Thyroid gland (tissue), 4 donors: ENCODE measurements around the gene HSPB8. TPM values are rescaled to one million over a fixed set of nuclear protein-coding genes. Genes with fewer than 3 reads are reported as not detected.

Experiments
- DNase-seq, 2 donors: peaks; one replicate each; pipeline ENCODE4 v3.0.0-alpha.2; 2019
- H3K27ac ChIP-seq, 3 donors: fragments of 200-600 bp; sonication (generic); 1 replicate in 2 of 3; 2 replicates in 1 of 3; pipeline ENCODE4 v1.5.1; 2016 to 2019; ENCODE audit warnings: mild to moderate bottlenecking in 1 of 3, moderate library complexity in 1 of 3
- H3K27me3 ChIP-seq: fragments of 200-600 bp; sonication (generic); one replicate; pipeline ENCODE4 v1.5.1; 2019
- H3K36me3 ChIP-seq, 2 donors: fragments of 200-600 bp; sonication (generic); one replicate each; pipeline ENCODE4 v1.5.1; 2016 to 2019
- H3K4me1 ChIP-seq, 2 donors: fragments of 200-600 bp; sonication (generic); one replicate each; pipeline ENCODE4 v1.5.1; 2017 to 2019
- H3K4me3 ChIP-seq, 3 donors: fragments of 200-600 bp; sonication (generic); replicated peaks in 1 of 3; 1 replicate in 2 of 3; 2 replicates in 1 of 3; pipeline ENCODE4 v1.5.1; 2016; ENCODE audit warnings: mild to moderate bottlenecking in 1 of 3
- H3K9me3 ChIP-seq: fragments of 200-600 bp; sonication (generic); one replicate; pipeline ENCODE4 v1.5.1; 2017
- CTCF ChIP-seq, 6 experiments: fragments of 200-600 bp in 3 of 6; fragments of 450-650 bp in 3 of 6; sonication (generic) in 3 of 6; IDR thresholded peaks; one replicate each; pipeline ENCODE4 v1.5.1; 2016 to 2019; ENCODE audit warnings: antibody characterized with exemption in 6 of 6, mild to moderate bottlenecking in 2 of 6, inconsistent platforms in 1 of 6, moderate library complexity in 1 of 6
- POLR2A ChIP-seq, 2 donors: fragments of 450-650 bp; IDR thresholded peaks; one replicate each; pipeline ENCODE4 v1.6.1; 2017; ENCODE audit warnings: antibody characterized with exemption in 2 of 2, mild to moderate bottlenecking in 2 of 2, moderate library complexity in 1 of 2
- WGBS, 2 donors: methylation state at CpG; one replicate each; pipeline ENCODE4 v1.1.5; 2017; 5-methylcytosine and 5-hydroxymethylcytosine counted together
- intact Hi-C: fragments of 100-400 bp; cut with DNase I; formaldehyde crosslinking; loops from one replicate; pipeline ENCODE4 v1.15.1; 2023
- total RNA-seq, 4 donors: library from RNA; depleted of rRNA; stranded (reverse); fragments of >200 nt; gene quantifications; one replicate each; pipeline ENCODE4 v1.2.3, GENCODE V29; 2016

Gene HSPB8
- total RNA-seq, 4 donors from 2014 or later: 39.0 to 73.9 (median 53.0) TPM

- H3K9me3 ChIP-seq: no peaks in the 10 kb centered on the region
- no peak overlapping the region for H3K27ac ChIP-seq
- intact Hi-C loops: no loop called here
- H3K4me1 ChIP-seq: no peaks in the 10 kb centered on the region
- no peak overlapping the region for H3K4me3 ChIP-seq
- no peak for DNase-seq
- no peak for TF ChIP-seq POLR2A (IDR thresholded peaks at IDR 0.05)
- no peak for TF ChIP-seq CTCF (IDR thresholded peaks at IDR 0.05)
- no peaks in the 10 kb centered on the region for H3K36me3 ChIP-seq
- 77 to 82% methylated on average over 5 of the region's 5 CpGs for WGBS, 2 donors
- H3K27me3 ChIP-seq: no peaks in the 10 kb centered on the region
Observed at GRCh38 chr12:119230807-119231206, 52.1 kb downstream of the HSPB8 start.

GRCh38 chr12:119231774-119232173 lies 53.0 kb downstream of the HSPB8 start:
- Histone ChIP-seq H3K27ac (no peak overlapping the region), H3K9me3 (no peaks in the 10 kb centered on the region), H3K27me3 (no peaks in the 10 kb centered on the region), H3K4me1 (no peaks in the 10 kb centered on the region), H3K36me3 (no peaks in the 10 kb centered on the region), H3K4me3 (no peak overlapping the region)
- WGBS, 2 donors: 79 to 83% methylated on average over 4 of the region's 4 CpGs
- intact Hi-C loops: no loop called here
- no peak for DNase-seq
- TF ChIP-seq POLR2A (IDR thresholded peaks at IDR 0.05) (no peak), CTCF (IDR thresholded peaks at IDR 0.05) (no peak)

GRCh38 chr12:119235197-119235751 lies 56.5 kb downstream of the HSPB8 start:
- 69 to 78% methylated on average over 9 of the region's 9 CpGs for WGBS, 2 donors
- no peaks in the 10 kb centered on the region for H3K36me3 ChIP-seq
- no peak overlapping the region for H3K4me3 ChIP-seq
- H3K4me1 ChIP-seq: no peaks in the 10 kb centered on the region
- H3K27ac ChIP-seq: no peak overlapping the region
- intact Hi-C loops: no loop called here
- H3K27me3 ChIP-seq: no peaks in the 10 kb centered on the region
- H3K9me3 ChIP-seq: no peaks in the 10 kb centered on the region
- TF ChIP-seq POLR2A (IDR thresholded peaks at IDR 0.05) (no peak), CTCF (IDR thresholded peaks at IDR 0.05) (no peak)
- DNase-seq: no peak

- Histone ChIP-seq H3K4me3 (no peak overlapping the region), H3K9me3 (no peaks in the 10 kb centered on the region), H3K36me3 (no peaks in the 10 kb centered on the region), H3K4me1 (no peaks in the 10 kb centered on the region), H3K27me3 (no peaks in the 10 kb centered on the region), H3K27ac (no peak overlapping the region)
- intact Hi-C loops: no loop called here
- TF ChIP-seq POLR2A (IDR thresholded peaks at IDR 0.05) (no peak), CTCF (IDR thresholded peaks at IDR 0.05) (no peak)
- DNase-seq: no peak
Observed at GRCh38 chr12:119236372-119236771, 57.6 kb downstream of the HSPB8 start.

GRCh38 chr12:119239040-119239439 lies 60.3 kb downstream of the HSPB8 start:
- H3K4me1 ChIP-seq: no peaks in the 10 kb centered on the region
- WGBS, 2 donors: 40 to 42% methylated on average over 3 of the region's 3 CpGs
- H3K9me3 ChIP-seq: no peaks in the 10 kb centered on the region
- H3K27me3 ChIP-seq: no peaks in the 10 kb centered on the region
- no peak overlapping the region for H3K27ac ChIP-seq
- intact Hi-C loops: no loop called here
- no peaks in the 10 kb centered on the region for H3K36me3 ChIP-seq
- TF ChIP-seq POLR2A (IDR thresholded peaks at IDR 0.05) (no peak), CTCF (IDR thresholded peaks at IDR 0.05) (no peak)
- no peak overlapping the region for H3K4me3 ChIP-seq
- no peak for DNase-seq
